ENCODE data around the gene PUM2. TPM values are rescaled to one million over a fixed set of nuclear protein-coding genes. Genes with fewer than 3 reads are reported as not detected.

The PUM2 gene
- total and polyA plus RNA-seq, 9 donors, result 40.3 to 148 (median 95.9) TPM

DNA sequence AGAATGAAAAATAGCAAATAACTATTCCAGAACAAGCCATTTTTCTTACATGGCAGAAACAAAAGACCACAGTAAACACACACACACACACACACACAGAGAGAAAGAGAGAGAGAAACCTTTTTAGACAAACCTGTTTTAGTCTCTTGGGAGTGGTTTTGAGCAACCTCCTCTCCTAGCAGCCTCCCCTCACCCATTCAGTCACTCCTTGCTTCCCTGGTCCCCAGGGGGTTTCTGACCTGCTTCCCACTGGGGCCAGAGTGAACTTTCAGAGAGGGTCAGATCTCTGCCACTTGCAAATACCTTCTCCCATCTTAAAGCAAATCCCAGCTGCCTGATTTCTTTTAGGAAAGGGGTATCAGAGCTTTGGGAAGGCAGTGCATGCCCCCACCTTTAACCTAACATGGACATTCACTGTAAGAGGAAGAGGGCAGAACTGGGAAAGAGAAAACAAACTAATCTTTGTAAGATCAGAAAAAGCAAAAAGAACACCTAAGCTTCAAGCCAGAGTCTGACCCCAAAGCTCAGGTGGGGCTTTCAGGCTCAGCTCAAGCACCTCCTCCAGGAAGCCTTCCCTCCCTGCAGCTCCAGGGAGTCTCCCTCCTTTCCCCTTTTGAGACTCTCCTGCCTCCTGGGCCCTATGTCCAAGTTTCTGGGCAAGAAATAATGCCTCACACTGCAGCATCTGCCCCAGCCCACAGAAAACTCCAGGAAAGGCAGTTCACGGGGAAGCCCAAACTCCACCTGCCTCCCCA is 128.5 kb downstream of the PUM2 start:
- Histone ChIP-seq H3K9me3 (no peaks in the 10 kb centered on the region), H3K36me3 (no peaks in the 10 kb centered on the region), H3K27me3 (no peaks in the 10 kb centered on the region), H3K4me3 (no peak overlapping the region), H3K4me1 (ENCODE audit: insufficient read depth) (peaks cover 2% of the 10 kb centered on the region), H3K27ac (no peak overlapping the region)
- TF ChIP-seq CTCF (IDR thresholded peaks at IDR 0.05) (no peak), POLR2A (IDR thresholded peaks at IDR 0.05) (no peak), EP300 (IDR thresholded peaks at IDR 0.05) (no peak)
- intact Hi-C loops (cut with DNase I), result loop anchor here in 2 of 4 donors (5.0 kb wide), 2 partner anchors 80 to 85 kb away; no protein-coding TSS in a partner anchor
- WGBS, 3 donors, result 85 to 100% (median 100%) methylated on average over 1 of the region's 1 CpG
- no peak for DNase-seq

- TF ChIP-seq CTCF (IDR thresholded peaks at IDR 0.05), result no peak
- no peak for TF ChIP-seq POLR2A (IDR thresholded peaks at IDR 0.05)
- TF ChIP-seq EP300 (IDR thresholded peaks at IDR 0.05), result no peak
- Histone ChIP-seq H3K27ac (no peak overlapping the region), H3K4me3 (no peak overlapping the region), H3K27me3 (no peaks in the 10 kb centered on the region), H3K4me1 (ENCODE audit: insufficient read depth) (peaks cover 2% of the 10 kb centered on the region), H3K36me3 (no peaks in the 10 kb centered on the region), H3K9me3 (no peaks in the 10 kb centered on the region)
- DNase-seq, result no peak
- intact Hi-C loops (cut with DNase I), result loop anchor here in 2 of 4 donors (5.0 kb wide), 2 partner anchors 79 to 84 kb away; no protein-coding TSS in a partner anchor
- WGBS, 3 donors, result 42 to 58% (median 57%) methylated on average over 3 of the region's 3 CpGs
Observed at GRCh38 chr2:20221555-20221973, 129.1 kb downstream of the PUM2 start.

GRCh38 chr2:20220806-20221554 is 129.7 kb downstream of the PUM2 start:
- TF ChIP-seq EP300 (IDR thresholded peaks at IDR 0.05) (no peak), CTCF (IDR thresholded peaks at IDR 0.05) (no peak), POLR2A (IDR thresholded peaks at IDR 0.05) (no peak)
- H3K27ac ChIP-seq, result no peak overlapping the region
- no peak for DNase-seq
- no peaks in the 10 kb centered on the region for H3K9me3 ChIP-seq
- peaks cover 2% of the 10 kb centered on the region for H3K4me1 ChIP-seq (ENCODE audit: insufficient read depth)
- no peak overlapping the region for H3K4me3 ChIP-seq
- WGBS, 3 donors, result 58 to 63% (median 61%) methylated on average over 3 of the region's 3 CpGs
- no peaks in the 10 kb centered on the region for H3K27me3 ChIP-seq
- no peaks in the 10 kb centered on the region for H3K36me3 ChIP-seq
- intact Hi-C loops (cut with DNase I), result loop anchor here in 2 of 4 donors (5.0 kb wide), 2 partner anchors 79 to 84 kb away; no protein-coding TSS in a partner anchor

DNA sequence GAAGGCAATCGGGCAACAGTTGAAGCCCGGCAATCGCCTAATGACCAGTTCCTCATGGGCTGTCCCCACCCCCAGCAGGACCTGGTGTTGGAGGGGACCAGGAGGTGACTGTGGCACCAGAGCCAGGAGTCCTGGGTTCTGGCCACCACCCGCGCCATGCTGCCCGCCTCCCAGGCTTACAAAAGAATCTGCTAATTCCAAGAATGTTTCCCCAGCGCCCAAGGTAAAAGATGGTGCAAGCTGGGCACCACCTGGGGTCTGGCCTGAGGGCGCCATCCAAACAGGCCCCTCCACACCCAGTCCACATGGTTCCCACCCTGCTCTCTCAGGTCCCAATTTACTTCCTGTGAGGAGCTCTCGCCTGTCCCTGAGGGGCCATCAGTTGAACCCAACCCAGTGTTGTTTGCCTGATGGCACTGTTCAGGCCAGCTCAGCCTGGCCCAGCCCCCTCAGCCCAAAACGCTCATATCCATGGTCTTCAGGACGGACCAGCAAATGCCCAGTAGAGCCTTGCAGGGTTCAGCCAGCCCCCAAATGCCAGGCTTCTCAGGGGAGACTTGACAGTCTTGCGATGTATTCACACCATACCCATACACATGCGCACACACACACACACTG is 130.8 kb downstream of the PUM2 start:
- H3K27me3 ChIP-seq, result no peaks in the 10 kb centered on the region
- H3K27ac ChIP-seq, result no peak overlapping the region
- H3K36me3 ChIP-seq, result no peaks in the 10 kb centered on the region
- DNase-seq, result peak in 1 of 5 donors; percentile 24
- TF ChIP-seq EP300 (IDR thresholded peaks at IDR 0.05) (no peak), CTCF (IDR thresholded peaks at IDR 0.05) (no peak), POLR2A (IDR thresholded peaks at IDR 0.05) (no peak)
- no peak overlapping the region for H3K4me3 ChIP-seq
- no peaks in the 10 kb centered on the region for H3K9me3 ChIP-seq
- no peaks in the 10 kb centered on the region for H3K4me1 ChIP-seq (ENCODE audit: insufficient read depth)
- WGBS, 3 donors, result 96 to 98% (median 97%) methylated on average over 12 to 13 of the region's 13 CpGs
- intact Hi-C loops (cut with DNase I), result loop anchor here in 2 of 4 donors (5.0 kb wide), 2 partner anchors 78 to 83 kb away; no protein-coding TSS in a partner anchor
